Hepatocyte (in vitro differentiated cells): ENCODE measurements around the gene SOAT2. TPM values are rescaled to one million over a fixed set of nuclear protein-coding genes. Genes with fewer than 3 reads are reported as not detected.
A peak's percentile ranks its signal among the peaks of the same experiment; 100 is the strongest.

ENCODE experiments used
- DNase-seq: peaks from one replicate; pipeline ENCODE4 v3.0.0-alpha.2; 2016; ENCODE audit warnings: low spot score
- H2AFZ ChIP-seq: fragments of 200-600 bp; sonication (generic); 2 replicates; pipeline ENCODE4 v1.6.0; 2016; ENCODE audit warnings: antibody characterized with exemption, mild to moderate bottlenecking
- H3K27ac ChIP-seq: fragments of 200-600 bp; sonication (generic); 2 replicates; pipeline ENCODE4 v1.5.1; 2016; ENCODE audit warnings: mild to moderate bottlenecking
- H3K27me3 ChIP-seq: fragments of 200-600 bp; sonication (generic); 2 replicates; pipeline ENCODE4 v1.6.1; 2016
- H3K36me3 ChIP-seq: fragments of 200-600 bp; sonication (generic); replicated peaks from 2 replicates; pipeline ENCODE4 v1.5.1; 2016; ENCODE audit warnings: low read depth; ENCODE audit not compliant: insufficient read depth
- H3K4me1 ChIP-seq: fragments of 200-600 bp; sonication (generic); 2 replicates; pipeline ENCODE4 v1.5.1; 2016; ENCODE audit warnings: mild to moderate bottlenecking, moderate library complexity; ENCODE audit not compliant: insufficient read depth
- H3K4me2 ChIP-seq: fragments of 200-600 bp; sonication (generic); 2 replicates; pipeline ENCODE4 v1.6.0; 2016
- H3K4me3 ChIP-seq: fragments of 200-600 bp; sonication (generic); 2 replicates; pipeline ENCODE4 v1.5.1; 2016; ENCODE audit warnings: mild to moderate bottlenecking
- H3K79me2 ChIP-seq: fragments of 200-600 bp; sonication (generic); 2 replicates; pipeline ENCODE4 v1.6.0; 2017; ENCODE audit warnings: mild to moderate bottlenecking
- H3K9me2 ChIP-seq: fragments of 200-600 bp; sonication (generic); replicated peaks from 2 replicates; pipeline ENCODE4 v1.6.0; 2017; ENCODE audit warnings: mild to moderate bottlenecking; ENCODE audit not compliant: insufficient read depth
- H3K9me3 ChIP-seq: fragments of 200-600 bp; sonication (generic); 2 replicates; pipeline ENCODE4 v1.5.1; 2016; ENCODE audit warnings: low read depth, mild to moderate bottlenecking
- H4K20me1 ChIP-seq: fragments of 200-600 bp; sonication (generic); 2 replicates; pipeline ENCODE4 v1.6.0; 2016; ENCODE audit warnings: mild to moderate bottlenecking; ENCODE audit not compliant: insufficient read depth, poor library complexity, severe bottlenecking
- CTCF ChIP-seq: fragments of 200-600 bp; sonication (generic); IDR thresholded peaks from 2 replicates; pipeline ENCODE4 v1.5.1; 2016; ENCODE audit warnings: antibody characterized with exemption, mild to moderate bottlenecking; ENCODE audit not compliant: poor library complexity
- EZH2 ChIP-seq: fragments of 200-600 bp; sonication (generic); IDR thresholded peaks from 2 replicates; pipeline ENCODE4 v1.6.1; 2016; ENCODE audit warnings: antibody characterized with exemption, mild to moderate bottlenecking, borderline replicate concordance
- EZH2phosphoT487 ChIP-seq: fragments of 200-600 bp; sonication (generic); IDR thresholded peaks from one replicate; pipeline ENCODE4 v1.6.1; 2018; ENCODE audit warnings: antibody characterized with exemption, mild to moderate bottlenecking, low read depth, moderate library complexity; ENCODE audit not compliant: unreplicated experiment, severe bottlenecking
- WGBS: methylation state at CpG from one replicate; pipeline ENCODE4 v1.1.6; 2016; ENCODE audit warnings: low lambda C conversion rate; ENCODE audit errors: missing lambda C conversion rate; 5-methylcytosine and 5-hydroxymethylcytosine counted together
- polyA plus RNA-seq: library from polyadenylated mRNA; unstranded; fragments of >200 nt; fragmentation: Nextera tagmentation; extraction: Ambion mirVana; gene quantifications from 2 replicates; pipeline ENCODE4 v1.2.1, GENCODE V29; 2016
- total RNA-seq: library from RNA; depleted of rRNA; stranded (reverse); fragments of >200 nt; gene quantifications from 2 replicates; pipeline ENCODE4 v1.2.3, GENCODE V29; 2014

Gene SOAT2
- total and polyA plus RNA-seq, 2 experiments from 2014 or later = 21.8 to 29.4 TPM

DNA sequence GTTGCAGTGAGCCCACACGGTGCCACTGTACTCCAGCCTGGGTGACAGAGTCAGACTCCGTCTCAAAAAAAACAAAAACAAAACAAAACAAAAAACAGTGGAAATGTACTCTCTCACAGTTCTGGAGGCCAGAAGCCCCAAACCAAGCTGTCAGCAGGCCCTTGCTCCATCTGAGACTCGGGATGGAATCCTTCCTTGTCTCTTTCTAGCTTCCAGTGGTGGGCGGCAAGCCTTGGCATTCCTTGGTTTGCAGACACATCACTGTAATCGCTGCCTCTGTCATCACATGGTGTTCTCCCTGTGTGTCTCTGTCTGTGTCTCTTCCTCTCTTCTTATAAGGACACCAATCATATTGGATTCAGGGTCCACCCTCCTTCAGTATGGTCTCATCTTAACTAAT lies 47.0 kb upstream of the SOAT2 start:
- Histone ChIP-seq H4K20me1 (no peaks in the 10 kb centered on the region), H3K9me2 (no peaks in the 10 kb centered on the region), H3K9me3 (no peaks in the 10 kb centered on the region), H3K4me1 (peaks cover 26% of the 10 kb centered on the region), H3K27me3 (no peaks in the 10 kb centered on the region), H2AFZ (no peak overlapping the region), H3K36me3 (no peaks in the 10 kb centered on the region), H3K4me2 (no peak overlapping the region), H3K27ac (no peak overlapping the region), H3K79me2 (peaks cover 12% of the 10 kb centered on the region), H3K4me3 (no peak overlapping the region)
- WGBS = 94% methylated on average over 5 of the region's 5 CpGs
- no peak for TF ChIP-seq EZH2phosphoT487
- no peak for TF ChIP-seq EZH2
- TF ChIP-seq CTCF = no peak
- no peak for DNase-seq

GRCh38 chr12:53056901-53057300 lies 46.4 kb upstream of the SOAT2 start:
- H3K9me3 ChIP-seq = no peaks in the 10 kb centered on the region
- TF ChIP-seq EZH2phosphoT487 (no peak), EZH2 (no peak), CTCF (no peak)
- no peak overlapping the region for H3K4me2 ChIP-seq
- no peak overlapping the region for H2AFZ ChIP-seq
- H3K27ac ChIP-seq = no peak overlapping the region
- DNase-seq = no peak
- no peaks in the 10 kb centered on the region for H3K27me3 ChIP-seq
- no peaks in the 10 kb centered on the region for H3K9me2 ChIP-seq
- no peaks in the 10 kb centered on the region for H3K36me3 ChIP-seq
- H4K20me1 ChIP-seq = no peaks in the 10 kb centered on the region
- 95% methylated on average over 7 of the region's 7 CpGs for WGBS
- H3K4me1 ChIP-seq = peaks cover 20% of the 10 kb centered on the region
- peaks cover 7% of the 10 kb centered on the region for H3K79me2 ChIP-seq
- H3K4me3 ChIP-seq = no peak overlapping the region

- Histone ChIP-seq H3K36me3 (no peaks in the 10 kb centered on the region), H3K9me2 (no peaks in the 10 kb centered on the region), H4K20me1 (no peaks in the 10 kb centered on the region), H3K27me3 (no peaks in the 10 kb centered on the region), H3K9me3 (no peaks in the 10 kb centered on the region), H3K27ac (no peak overlapping the region), H2AFZ (no peak overlapping the region), H3K4me1 (peaks cover 9% of the 10 kb centered on the region), H3K4me2 (no peak overlapping the region), H3K79me2 (peaks cover under 1% of the 10 kb centered on the region), H3K4me3 (no peak overlapping the region)
- 90% methylated on average over 13 of the region's 13 CpGs for WGBS
- TF ChIP-seq EZH2phosphoT487 (no peak), EZH2 (no peak), CTCF (no peak)
- DNase-seq = peak; percentile 16
Observed at GRCh38 chr12:53057816-53058500, 45.3 kb upstream of the SOAT2 start.
